ENCODE data around the gene ASB6. TPM values are rescaled to one million over a fixed set of nuclear protein-coding genes. Genes with fewer than 3 reads are reported as not detected.

The ASB6 gene
- total RNA-seq, 1 donor from 2014 or later = 26.2 TPM

GRCh38 chr9:129610473-129611306 lies 31.3 kb downstream of the ASB6 start:
- Mint-ChIP-seq H3K27me3 (ENCODE audit: unreplicated experiment) (peaks cover 6% of the 10 kb centered on the region), H3K9me3 (ENCODE audit: unreplicated experiment) (no peaks in the 10 kb centered on the region), H3K4me1 (ENCODE audit: unreplicated experiment) (peaks cover 18% of the 10 kb centered on the region), H3K36me3 (ENCODE audit: low read depth, unreplicated experiment) (no peaks in the 10 kb centered on the region), H3K4me3 (ENCODE audit: unreplicated experiment) (peak overlapping the region; percentile 77), H3K27ac (ENCODE audit: unreplicated experiment) (no peak overlapping the region)
- peak; percentile 90 for DNase-seq (ENCODE audit: low spot score)
- TF ChIP-seq CTCF (IDR thresholded peaks at IDR 0.05; ENCODE audit: unreplicated experiment) = peak; percentile 100

- no peaks in the 10 kb centered on the region for H3K36me3 Mint-ChIP-seq (ENCODE audit: low read depth, unreplicated experiment)
- no peak for DNase-seq (ENCODE audit: low spot score)
- peaks cover 18% of the 10 kb centered on the region for H3K4me1 Mint-ChIP-seq (ENCODE audit: unreplicated experiment)
- no peaks in the 10 kb centered on the region for H3K9me3 Mint-ChIP-seq (ENCODE audit: unreplicated experiment)
- H3K27ac Mint-ChIP-seq (ENCODE audit: unreplicated experiment) = no peak overlapping the region
- H3K27me3 Mint-ChIP-seq (ENCODE audit: unreplicated experiment) = peaks cover 6% of the 10 kb centered on the region
- H3K4me3 Mint-ChIP-seq (ENCODE audit: unreplicated experiment) = no peak overlapping the region
- TF ChIP-seq CTCF (IDR thresholded peaks at IDR 0.05; ENCODE audit: unreplicated experiment) = no peak
Observed at GRCh38 chr9:129610213-129610472, 31.8 kb downstream of the ASB6 start.

GRCh38 chr9:129609486-129610212 lies 32.3 kb downstream of the ASB6 start:
- Mint-ChIP-seq H3K27ac (ENCODE audit: unreplicated experiment) (peak overlapping the region; percentile 50), H3K4me1 (ENCODE audit: unreplicated experiment) (peaks cover 22% of the 10 kb centered on the region), H3K36me3 (ENCODE audit: low read depth, unreplicated experiment) (no peaks in the 10 kb centered on the region), H3K27me3 (ENCODE audit: unreplicated experiment) (peaks cover 7% of the 10 kb centered on the region), H3K4me3 (ENCODE audit: unreplicated experiment) (peak overlapping the region; percentile 90), H3K9me3 (ENCODE audit: unreplicated experiment) (no peaks in the 10 kb centered on the region)
- DNase-seq (ENCODE audit: low spot score) = no peak
- no peak for TF ChIP-seq CTCF (IDR thresholded peaks at IDR 0.05; ENCODE audit: unreplicated experiment)

GRCh38 chr9:129608561-129609481 lies 33.1 kb downstream of the ASB6 start:
- Mint-ChIP-seq H3K4me3 (ENCODE audit: unreplicated experiment) (no peak overlapping the region), H3K4me1 (ENCODE audit: unreplicated experiment) (peaks cover 23% of the 10 kb centered on the region)

More at GRCh38 chr9:129608561-129609481, 33.1 kb downstream of the ASB6 start:
- TF ChIP-seq CTCF (IDR thresholded peaks at IDR 0.05; ENCODE audit: unreplicated experiment) = no peak
- no peaks in the 10 kb centered on the region for H3K36me3 Mint-ChIP-seq (ENCODE audit: low read depth, unreplicated experiment)
- no peak overlapping the region for H3K27ac Mint-ChIP-seq (ENCODE audit: unreplicated experiment)
- H3K9me3 Mint-ChIP-seq (ENCODE audit: unreplicated experiment) = no peaks in the 10 kb centered on the region
- peaks cover 7% of the 10 kb centered on the region for H3K27me3 Mint-ChIP-seq (ENCODE audit: unreplicated experiment)
- no peak for DNase-seq (ENCODE audit: low spot score)

Measured in endothelial cell (in vitro differentiated cells).